HG02759 (cell line): ENCODE results near the gene CCK.

Experiments
- ATAC-seq: cut with Tn5 transposase; IDR thresholded peaks from one replicate; pipeline ENCODE4 v1.9.1; 2021; ENCODE audit warnings: mild to moderate bottlenecking, moderate library complexity; ENCODE audit not compliant: unreplicated experiment

Gene CCK

GRCh38 chr3:42269647-42270046 lies 3.7 kb upstream of the CCK start:
- no peak for ATAC-seq

DNA sequence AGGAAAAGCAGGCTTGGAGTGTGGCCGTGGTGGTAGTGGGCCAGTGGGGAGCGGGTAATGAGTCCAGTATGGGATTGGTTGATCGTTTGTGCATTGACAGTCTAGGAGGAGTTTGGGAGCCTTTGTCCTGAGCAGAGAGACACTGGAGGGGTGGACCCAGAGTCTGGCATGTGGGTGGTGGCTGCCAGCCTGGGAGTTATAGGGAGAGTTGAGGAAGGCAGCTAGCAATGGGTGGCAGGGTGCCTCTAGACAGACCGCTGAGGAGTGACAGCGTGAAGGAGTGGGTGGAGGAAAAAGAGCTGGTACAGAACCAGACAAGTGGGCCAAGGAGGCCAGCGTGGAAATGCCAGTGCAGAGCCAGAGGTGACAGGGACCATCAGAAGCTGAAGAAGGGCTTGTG lies 1.9 kb upstream of the CCK start:
- no peak for ATAC-seq

DNA sequence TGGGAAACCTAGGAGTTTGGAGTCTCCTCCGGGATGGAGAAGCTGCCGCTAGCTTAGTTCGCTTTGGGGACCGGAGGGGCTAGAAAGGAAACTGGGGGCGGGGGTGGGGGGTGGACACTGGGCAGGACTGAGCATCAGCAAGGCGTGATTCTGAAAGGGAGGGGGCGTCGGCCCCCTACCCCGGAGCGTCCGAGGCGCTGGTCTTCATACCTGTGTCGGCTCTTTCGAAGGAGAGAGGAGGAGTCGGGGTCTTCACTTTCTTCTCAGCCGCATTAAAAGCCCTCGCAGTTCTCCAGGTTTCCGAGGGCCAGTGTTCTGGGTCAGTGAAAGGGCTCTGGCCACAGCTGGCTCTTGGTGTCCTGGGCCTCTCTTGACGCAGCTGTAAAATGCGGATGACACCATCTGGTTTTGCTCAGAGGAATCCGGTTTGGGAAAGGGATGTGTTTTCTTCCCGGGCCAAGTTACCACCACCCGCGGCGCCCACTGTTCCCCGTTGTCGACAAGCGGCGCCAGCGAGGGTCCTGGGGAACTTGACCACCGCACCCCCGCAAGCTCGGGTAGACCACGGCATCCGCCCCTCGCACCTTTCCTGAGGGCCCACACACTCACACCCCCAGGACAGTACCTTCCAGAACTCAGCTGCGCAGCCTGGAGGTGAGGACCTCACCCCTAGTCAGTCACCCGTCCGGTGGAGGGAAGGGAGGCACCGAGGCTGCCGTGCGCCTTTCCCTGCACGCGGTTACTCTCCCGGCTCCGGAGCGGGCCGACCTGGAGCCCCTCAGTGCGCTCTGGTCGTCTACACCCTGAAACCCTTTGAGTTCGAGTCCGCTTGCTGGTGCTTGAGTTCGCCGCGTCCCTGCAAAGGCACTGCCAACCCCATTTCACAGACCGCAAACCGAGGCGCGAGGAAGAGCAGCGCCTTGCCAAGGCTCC lies 660 bp downstream of the CCK start:
- no peak for ATAC-seq

GRCh38 chr3:42264399-42265058 lies 1.5 kb downstream of the CCK start:
- no peak for ATAC-seq

DNA sequence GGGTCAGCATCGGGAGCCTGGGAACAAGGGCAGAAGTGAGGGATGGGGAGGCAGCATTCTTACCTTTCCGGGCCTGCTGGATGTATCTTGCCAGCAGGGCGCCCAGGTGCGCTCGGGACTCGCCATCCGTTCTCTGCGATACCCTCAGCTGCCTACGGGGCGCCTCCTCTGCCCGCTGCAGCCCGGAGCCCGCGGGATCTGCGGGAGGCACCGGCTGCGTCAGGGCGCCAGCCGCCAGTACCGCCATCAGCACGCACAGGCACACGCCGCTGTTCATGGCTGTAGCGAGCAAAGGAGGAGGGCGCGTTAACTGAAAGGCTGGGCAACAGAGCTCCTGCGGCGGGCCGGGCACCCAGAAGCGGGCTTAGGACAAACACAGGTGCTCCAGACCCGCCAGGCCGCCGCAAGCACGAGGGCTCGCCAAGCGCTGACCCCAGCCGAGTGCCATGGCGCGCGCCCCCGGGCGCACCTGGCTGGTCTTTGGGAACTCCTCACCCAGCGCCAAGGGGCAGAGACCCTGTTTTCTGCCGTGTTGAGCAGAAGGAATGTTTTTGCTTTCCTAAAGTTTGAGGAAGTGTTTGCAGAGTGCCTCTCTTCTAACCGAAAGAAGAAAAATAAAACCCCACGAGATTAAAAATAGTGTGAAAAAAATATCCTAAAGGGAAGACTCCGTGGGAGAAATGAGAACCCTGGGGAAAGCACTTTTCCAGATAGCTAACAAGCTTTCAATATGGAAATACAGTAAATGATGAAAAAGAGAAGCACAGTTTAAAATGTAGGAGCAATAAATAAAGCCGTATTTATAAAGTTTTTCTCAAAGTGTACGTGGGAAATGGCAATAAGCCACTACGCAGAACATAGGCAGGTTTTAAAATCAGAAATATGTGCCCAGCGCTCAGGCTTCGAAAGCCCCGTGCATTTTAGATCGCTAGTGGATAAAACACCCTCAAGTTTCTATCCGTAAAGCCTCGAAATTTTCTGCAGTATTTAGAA lies 2.3 kb downstream of the CCK start:
- ATAC-seq, result no peak

- no peak for ATAC-seq
Observed at GRCh38 chr3:42262525-42262924, 3.5 kb downstream of the CCK start.

GRCh38 chr3:42257007-42257406 lies 9.0 kb downstream of the CCK start:
- no peak for ATAC-seq

GRCh38 chr3:42256135-42256819 lies 9.7 kb downstream of the CCK start:
- no peak for ATAC-seq

GRCh38 chr3:42254566-42254965 lies 11.4 kb downstream of the CCK start:
- ATAC-seq, result no peak

DNA sequence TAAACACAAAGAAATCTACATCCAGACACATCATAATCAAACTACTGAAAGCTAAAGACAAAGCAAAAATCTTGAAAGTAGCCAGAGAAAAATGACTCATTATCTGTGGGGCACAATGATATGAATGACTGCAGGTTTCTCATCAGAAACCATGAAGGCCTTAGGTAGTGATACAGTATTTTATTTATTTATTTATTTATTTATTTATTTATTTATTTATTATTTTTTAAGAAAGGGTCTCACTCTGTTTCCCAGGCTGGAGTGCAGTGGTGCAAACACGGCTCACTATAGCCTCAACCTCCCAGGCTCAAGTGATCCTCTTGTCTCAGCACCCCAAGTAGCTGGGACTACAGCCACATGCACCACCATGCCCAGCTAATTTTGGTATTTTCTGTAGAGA lies 15.2 kb downstream of the CCK start:
- ATAC-seq, result no peak

- peak; percentile 67 for ATAC-seq
Observed at GRCh38 chr3:42247576-42248027, 18.4 kb downstream of the CCK start.

DNA sequence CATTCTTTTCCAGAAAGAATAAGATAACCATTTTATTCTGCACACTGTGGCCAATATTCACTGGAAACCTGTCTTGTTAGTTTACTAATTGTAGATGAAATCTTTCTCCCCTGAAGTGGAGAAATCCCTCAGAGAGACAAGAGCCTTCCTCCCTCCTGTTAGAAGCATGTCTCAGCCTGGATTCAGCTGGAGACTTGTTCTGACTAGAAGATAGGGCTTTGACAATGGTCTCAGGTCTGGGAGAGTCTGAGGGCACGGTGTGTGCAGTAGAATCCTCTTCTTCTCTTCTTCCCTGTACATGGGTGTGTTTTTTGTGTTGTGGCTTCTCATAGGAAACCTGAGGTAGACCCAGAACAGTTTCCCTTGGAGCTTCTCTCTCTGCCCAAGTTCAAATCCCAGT lies 19.9 kb downstream of the CCK start:
- no peak for ATAC-seq

DNA sequence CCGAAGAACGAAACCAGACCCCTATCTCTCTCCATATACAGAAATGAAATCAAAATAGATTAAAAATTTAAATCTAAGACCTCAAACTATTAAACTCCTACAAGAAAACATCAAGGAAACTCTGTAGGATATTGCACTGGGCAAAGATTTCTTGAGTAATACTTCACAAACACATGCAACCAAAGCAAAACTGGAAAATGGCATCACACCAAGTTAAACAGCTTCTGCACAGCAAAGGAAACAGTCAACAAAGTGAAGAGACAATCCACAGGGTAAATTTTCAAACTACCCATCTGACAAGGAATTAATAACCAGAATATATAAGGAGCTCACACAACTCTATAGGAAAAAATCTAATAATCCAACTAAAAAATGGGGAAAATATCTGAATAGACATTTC lies 29.4 kb downstream of the CCK start:
- ATAC-seq, result no peak

DNA sequence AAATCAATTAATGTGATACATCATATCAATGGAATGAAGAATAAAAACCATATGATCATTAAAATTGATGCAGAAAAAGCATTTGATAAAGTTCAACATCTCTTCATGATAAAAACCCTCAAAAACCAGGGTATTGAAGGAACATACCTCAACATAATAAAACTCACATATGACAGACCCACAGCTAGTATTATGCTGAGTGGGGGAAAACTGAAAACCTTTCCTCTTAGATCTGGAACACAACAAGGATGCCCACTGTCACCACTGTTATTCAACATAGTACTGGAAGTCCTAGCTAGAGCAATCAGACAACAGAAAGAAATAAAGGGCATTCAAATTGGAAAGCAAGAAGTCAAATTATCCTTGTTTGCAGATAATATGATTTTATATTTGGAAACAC lies 30.5 kb downstream of the CCK start:
- no peak for ATAC-seq

DNA sequence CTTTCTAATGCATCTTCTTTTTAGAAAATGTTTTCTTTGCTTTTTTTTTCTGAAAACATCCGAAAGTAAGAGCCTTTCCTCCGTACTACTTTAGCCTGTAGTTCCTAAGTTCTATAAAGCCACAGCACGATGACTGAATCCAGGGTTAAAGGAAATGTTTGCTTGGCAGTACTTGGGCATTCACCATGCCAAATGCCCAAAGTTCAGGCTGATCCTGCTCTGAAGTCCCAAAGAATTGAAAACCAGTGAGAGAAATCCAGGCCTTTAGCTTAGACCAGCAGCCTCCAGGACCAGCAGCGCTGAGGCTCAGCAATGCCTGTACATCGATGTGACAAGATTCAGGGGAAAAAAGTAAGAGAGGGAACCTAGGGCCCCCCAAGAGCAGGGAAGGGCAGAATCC lies 35.1 kb downstream of the CCK start:
- ATAC-seq, result no peak

GRCh38 chr3:42229942-42230688 lies 35.9 kb downstream of the CCK start:
- ATAC-seq, result no peak

DNA sequence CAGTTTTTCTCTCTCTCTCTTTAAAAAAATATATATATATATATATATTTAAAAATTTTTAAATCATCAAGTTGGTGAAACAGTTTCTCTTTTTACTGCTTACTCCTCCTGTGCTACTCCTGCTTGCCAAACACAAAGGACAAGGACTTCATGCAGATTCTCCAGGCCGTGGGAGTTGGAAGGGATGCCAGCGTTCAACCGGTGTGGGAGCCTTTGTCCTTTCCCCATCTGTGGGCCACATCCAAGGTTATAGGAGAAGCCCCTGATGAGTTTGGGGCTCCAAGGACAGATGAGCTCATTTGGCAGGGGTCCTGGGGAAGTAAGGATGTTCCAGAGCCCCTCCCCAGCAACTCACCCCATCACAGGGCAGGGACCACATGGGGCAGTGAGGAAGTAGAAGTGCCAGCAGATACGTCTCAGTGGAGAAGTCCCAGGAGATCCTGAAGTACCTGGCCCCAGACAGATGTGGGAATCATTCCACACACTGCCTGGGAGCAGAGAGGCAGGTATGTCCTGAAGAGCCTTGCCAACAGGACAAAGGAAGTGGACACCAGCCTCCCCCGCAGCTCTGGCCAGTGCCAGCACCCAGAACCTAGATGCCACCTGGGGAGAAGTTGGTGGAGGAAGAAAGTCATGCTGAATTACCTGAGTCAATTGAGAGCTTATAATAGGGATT lies 36.6 kb downstream of the CCK start:
- no peak for ATAC-seq

- no peak for ATAC-seq
Observed at GRCh38 chr3:42228796-42229195, 37.2 kb downstream of the CCK start.
